GM19239 (cell line): ENCODE results near the gene PAPPA2.
"Not testable (repeated sequence)": the region's sequence is repeated elsewhere in the genome, so short reads cannot be mapped to it uniquely, and the experiment has no call there.

ENCODE experiments used
- DNase-seq: peaks from one replicate; pipeline ENCODE4 v3.0.0; 2011; ENCODE audit warnings: low spot score; ENCODE audit not compliant: insufficient read length
- FAIRE-seq: peaks from 2 replicates; lab custom pipeline; 2011; peaks lifted over from hg19 to GRCh38; lab: Jason Lieb, UNC

The PAPPA2 gene, protein sequence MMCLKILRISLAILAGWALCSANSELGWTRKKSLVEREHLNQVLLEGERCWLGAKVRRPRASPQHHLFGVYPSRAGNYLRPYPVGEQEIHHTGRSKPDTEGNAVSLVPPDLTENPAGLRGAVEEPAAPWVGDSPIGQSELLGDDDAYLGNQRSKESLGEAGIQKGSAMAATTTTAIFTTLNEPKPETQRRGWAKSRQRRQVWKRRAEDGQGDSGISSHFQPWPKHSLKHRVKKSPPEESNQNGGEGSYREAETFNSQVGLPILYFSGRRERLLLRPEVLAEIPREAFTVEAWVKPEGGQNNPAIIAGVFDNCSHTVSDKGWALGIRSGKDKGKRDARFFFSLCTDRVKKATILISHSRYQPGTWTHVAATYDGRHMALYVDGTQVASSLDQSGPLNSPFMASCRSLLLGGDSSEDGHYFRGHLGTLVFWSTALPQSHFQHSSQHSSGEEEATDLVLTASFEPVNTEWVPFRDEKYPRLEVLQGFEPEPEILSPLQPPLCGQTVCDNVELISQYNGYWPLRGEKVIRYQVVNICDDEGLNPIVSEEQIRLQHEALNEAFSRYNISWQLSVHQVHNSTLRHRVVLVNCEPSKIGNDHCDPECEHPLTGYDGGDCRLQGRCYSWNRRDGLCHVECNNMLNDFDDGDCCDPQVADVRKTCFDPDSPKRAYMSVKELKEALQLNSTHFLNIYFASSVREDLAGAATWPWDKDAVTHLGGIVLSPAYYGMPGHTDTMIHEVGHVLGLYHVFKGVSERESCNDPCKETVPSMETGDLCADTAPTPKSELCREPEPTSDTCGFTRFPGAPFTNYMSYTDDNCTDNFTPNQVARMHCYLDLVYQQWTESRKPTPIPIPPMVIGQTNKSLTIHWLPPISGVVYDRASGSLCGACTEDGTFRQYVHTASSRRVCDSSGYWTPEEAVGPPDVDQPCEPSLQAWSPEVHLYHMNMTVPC (N-terminal part only)

DNA sequence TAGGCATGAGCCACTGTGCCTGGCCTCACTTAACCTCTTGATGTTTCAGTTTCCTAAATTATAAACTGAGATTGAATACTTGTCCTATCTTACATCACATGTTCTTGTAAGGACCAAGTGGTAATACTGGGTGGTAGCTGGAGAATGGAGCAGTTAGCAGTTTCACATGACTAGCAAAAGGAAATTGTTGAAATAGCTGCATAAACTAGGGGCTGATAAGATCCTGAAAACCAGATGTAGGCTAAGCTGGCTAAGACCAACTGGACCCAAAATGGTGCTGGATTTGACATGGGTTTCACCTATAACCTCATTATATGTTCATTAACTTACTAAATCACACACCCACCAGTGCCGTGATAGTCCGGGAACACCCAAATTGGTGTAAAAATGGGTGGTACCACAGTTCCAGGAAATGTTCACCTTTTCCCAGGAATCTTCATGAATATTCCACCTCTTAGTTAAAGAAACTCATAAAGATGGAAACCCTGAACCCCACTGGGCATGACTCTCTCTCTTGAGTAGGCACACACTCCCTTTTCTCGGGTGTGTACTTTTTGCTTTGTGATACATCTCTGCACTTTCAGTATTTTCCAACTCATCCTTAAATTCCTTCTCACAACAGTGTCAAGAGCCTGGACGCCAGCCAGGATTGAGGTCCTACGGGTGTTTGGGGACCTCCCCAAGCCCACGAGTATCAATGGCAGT, at the start of gene PAPPA2:
PAPPA2 (plus strand) TSS at position 502 of the 705 bp plus-strand sequence. CDS start 93,148 bp downstream, outside the sequence.
- no peak for DNase-seq
- FAIRE-seq, result no peak

DNA sequence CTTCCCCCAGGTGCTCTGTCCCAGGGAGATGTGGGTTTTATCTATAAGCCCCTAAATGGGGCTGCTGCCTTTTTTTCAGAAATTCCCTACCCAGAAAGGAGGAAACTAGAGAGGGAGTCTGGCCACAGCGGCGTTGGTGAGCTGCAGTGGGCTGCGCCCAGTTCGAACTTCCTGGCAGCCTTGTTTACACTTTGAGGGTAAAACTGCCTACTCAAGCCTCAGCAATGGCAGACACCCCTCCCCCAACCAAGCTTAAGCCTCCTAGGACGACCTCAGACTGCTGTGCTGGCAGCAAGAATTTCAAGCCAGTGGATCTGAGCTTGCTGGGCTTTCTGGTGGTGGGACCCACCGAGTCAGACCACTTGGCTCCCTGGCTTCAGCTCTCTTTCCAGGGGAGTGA, 46.2 kb upstream of the PAPPA2 start:
- DNase-seq (no peak), FAIRE-seq (no peak)

DNA sequence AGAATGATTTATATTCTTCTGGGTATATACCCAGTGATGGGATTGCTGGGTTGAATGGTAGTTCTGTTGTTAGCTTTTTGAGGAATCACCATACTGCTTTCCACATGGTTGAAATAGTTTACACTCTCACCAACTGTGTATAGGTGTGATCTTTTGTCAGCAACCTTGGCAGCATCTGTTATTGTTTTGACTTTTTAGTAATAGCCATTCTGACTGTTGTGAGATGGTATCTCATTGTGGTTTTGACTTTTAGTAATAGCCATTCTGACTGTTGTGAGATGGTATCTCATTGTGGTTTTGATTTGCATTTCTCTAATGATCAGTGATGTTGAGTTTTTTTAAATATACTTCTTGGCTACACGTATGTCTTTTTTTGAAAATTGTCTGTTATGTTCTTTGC, 43.4 kb upstream of the PAPPA2 start:
- DNase-seq, FAIRE-seq: not testable (repeated sequence)

DNA sequence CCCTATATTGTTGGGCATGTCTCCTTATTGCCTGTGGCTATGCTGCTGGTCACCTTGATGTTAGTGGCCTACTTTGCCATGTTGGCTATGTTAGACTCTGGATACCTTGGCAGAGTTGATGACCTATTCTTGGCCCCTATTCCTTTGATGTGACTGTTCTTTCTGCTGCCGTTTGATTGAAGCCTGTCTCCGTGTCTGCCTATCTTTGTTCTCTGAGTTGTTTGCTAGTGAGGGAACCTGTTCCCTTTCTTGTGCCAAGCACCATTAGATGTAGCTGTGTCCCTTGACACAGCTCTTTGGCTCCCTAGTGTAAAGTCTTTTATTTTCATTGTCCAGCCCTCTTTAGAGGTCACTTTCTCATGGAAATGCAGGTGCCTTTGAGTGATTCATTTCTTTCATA, 28.7 kb upstream of the PAPPA2 start:
- no peak for FAIRE-seq
- DNase-seq, result no peak

DNA sequence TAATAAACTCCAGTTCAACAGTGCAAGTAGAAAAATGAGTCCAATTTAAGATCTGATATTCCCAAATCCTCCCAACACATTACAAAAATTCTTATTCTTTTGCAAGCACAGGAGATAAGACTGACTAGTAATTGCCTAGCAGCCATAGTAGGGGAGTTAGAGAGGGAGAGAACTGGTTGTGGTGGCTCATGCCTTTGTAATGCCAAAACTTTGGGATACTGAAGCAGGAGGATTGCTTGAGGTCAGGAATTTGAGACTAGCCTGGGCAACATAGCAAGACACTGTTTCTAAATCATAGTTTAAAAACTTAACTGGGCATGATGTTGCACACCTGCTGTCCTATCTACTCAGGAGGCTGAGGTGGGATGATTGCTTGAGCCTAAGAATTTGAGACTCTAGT, 26.7 kb upstream of the PAPPA2 start:
- FAIRE-seq (no peak), DNase-seq (no peak)

DNA sequence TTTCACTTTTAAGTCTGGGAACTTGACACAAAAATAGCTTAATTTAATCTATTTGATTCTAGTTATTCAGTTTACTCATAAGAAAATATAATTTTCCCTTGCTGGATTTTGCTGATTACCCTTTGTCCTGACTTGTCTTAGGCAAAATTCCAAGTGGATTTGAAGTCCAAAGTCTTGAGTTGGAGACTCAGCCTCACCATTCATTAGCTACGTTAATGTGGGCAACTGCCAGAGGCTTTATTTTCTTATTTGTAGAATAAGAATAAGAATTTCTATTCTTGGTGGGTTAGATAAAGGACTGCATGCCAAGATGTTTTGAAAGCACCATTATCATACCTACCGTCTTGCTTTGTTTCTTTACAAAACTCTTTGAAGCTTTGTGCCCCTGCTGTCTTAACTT, 22.8 kb upstream of the PAPPA2 start:
- FAIRE-seq (no peak), DNase-seq (no peak)

DNA sequence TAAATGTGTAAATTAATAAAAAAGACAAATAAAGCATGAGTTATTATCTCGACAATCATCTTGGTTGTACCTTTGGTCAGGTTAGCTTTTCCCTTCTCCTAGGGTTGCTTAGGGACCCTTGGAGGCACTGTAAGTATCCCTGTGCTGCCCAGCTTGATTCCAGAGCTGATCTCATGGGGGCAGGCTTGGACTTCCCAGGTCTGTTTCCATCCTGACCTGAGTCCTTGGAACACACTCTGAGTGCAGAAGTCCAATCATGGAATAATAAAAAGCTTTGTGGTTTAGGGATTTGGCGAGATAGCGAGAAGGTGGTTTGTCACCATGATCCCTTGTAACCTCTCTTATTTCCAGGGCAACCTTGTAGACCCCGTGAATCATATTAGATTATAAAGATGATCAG, 18.7 kb upstream of the PAPPA2 start:
- FAIRE-seq (no peak), DNase-seq (no peak)

DNA sequence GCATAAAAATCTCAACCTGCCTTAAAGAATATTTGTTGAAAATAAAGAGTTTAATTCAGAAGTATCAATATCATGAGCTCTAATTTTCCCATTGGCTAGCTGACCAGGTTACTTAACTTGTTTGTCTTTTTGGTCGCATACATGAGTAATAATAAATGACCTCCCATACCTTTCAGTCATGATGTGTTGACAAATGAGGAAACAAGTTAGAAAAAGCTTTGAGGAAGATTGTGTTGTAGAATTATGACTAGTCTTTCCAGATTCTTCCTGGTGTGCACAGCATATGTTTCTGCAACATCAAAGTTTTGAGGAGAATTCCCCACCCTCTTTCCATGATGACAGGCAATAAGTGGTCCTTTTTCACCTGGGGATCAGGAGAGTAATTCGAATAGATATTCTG, 17.6 kb upstream of the PAPPA2 start:
- DNase-seq (no peak), FAIRE-seq (no peak)

DNA sequence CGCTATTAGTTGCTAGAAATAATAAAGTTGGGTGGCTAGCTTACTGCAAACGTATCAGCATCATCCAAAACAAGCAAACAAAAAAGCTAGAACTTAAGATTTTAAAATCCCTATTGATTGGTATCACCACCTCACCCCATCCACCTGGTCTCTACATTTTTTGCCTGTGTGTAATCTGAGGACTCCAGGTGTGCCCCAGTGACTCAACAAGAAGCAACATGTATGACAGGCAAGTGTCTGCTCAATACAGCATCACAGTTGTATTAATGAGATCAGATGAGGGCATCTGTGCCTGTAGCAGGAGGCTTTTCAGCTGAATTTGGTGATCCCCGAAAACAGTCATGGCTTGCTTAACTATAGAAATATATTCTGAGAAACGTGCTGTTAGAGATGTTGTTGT, 14.6 kb upstream of the PAPPA2 start:
- no peak for DNase-seq
- no peak for FAIRE-seq

DNA sequence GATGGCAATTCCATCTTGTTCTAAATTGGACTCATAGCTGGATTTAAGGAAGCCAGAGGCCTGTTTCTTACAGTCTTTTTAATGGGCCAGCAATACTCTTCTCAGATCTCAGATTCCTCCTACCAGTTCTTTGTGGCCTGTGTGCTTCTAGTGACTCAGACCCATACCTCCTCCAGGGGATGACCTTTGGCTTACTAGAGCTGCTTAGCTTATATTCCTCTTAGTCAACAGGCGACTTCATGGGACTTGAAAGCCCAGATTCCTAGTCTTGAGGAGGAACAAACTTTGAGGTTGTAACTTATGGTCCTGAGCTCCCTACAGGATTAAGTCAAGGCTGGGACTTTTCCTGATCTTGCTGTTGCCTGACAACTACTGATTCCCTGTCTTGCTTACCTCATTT, 12.4 kb upstream of the PAPPA2 start:
- FAIRE-seq, result no peak
- DNase-seq, result no peak

DNA sequence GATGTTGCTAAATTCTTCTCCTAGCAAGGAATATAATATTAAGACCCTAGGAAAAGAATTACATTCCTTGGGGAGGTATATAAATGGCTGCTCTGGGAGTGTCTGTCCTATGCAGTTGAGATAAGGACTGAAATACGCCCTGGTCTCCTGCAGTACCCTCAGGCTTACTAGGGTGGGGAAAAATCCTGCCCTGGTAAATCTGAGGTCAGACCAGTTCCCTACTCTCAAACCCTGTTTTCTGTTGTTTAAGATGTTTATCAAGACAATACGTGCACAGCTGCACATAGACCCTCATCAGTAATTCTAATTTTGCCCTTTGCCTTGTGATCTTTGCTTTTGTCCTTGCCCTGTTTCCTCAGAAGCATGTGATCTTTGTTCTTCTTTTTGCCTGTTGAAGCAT, 11.2 kb upstream of the PAPPA2 start:
- not testable (repeated sequence) for FAIRE-seq, DNase-seq

DNA sequence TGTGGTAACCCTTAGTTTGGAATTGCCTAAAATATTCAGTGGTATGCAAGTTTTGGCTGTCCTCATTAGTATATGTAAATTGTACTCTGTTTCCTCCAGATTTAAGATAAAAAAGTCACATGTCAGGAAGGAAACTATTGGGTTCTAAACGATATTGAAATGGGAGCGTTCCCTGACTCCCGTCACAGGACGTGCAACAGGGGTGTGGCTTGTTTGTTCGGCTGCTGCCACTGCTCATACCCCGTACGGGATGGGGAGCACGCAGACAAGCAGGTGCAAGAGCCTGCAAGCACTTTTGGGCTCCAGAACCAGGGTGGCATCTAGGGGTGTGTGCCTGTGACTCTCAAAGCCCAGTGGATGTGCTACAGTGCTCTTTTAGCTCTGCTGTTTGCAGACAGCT, 6.2 kb upstream of the PAPPA2 start:
- DNase-seq (no peak), FAIRE-seq (no peak)

DNA sequence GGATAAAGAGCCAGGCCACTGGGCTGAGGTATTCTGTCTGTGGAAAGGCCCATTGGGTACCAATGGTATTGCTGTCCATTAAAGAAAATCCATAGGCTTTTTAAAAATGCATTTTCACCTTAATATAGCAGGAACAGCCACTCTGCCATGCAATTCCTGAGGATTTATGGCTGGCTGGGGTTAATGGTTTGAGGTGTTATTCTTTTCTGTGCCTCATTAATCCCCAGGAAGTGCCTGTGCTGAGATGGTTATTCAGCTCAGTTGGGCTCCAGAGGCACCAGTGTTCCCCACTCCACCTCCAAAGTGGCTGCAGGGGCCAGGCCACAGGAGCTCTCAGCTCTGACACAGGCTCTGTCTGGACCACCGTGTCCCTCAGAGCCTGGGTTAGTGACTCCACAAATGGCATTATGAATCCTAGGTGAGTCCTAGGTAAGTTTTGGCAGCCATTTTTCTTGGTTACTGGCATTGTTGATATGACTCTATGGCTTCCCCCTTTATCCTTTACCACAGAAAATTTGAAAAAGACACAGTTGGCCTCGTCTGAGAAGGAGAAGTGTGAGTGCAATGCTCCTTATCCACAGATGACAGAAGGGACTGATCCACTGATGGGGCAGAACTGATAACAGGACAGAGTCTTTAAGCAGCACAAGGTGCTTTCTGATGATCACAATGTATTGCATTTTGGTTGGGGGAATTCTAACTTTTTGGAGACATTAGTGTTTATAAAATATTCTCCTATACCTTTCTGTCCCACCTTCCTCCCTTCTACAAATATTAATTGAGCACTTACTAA, 2.2 kb upstream of the PAPPA2 start:
- FAIRE-seq (no peak), DNase-seq (no peak)

DNA sequence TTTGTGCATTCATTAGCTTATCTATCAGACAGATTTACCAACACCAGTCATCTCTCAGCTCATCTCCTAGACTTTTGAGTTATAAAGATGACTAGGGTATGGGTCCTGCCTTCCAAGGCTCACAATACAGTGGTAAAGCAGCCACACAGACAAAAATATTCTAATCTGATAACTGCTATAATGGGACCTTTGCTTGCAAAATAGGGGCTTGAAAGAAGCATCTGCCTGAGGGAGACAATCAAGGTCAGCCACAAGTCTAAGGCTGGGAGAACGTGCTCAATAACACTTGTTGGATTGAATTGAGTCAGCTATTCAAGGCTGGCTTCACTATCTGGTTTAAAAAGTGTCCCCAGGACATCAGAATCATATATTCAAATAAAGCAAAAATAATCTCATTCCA, 1.4 kb upstream of the PAPPA2 start:
- no peak for DNase-seq
- no peak for FAIRE-seq

DNA sequence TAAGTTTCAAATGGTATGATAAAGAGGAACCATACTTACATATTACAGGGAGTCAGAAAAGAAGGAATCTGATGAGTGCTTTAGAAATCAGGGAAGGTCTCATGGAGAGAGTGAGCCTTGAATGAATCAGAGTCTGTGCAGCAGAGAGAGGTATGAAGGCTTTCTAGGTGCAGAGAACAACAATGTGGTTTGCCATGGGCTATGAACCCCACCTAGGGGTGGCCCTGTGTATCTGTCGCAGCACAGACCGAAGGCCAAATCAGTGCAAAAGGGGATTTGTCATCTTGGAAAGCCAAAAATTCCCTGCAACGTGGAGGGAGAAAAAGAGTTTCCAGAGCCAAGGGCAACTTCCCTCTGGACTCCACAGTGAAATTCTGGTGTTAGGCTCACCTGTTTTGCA, 3.5 kb downstream of the PAPPA2 start:
- peak; percentile 8 for DNase-seq
- FAIRE-seq, result no peak

DNA sequence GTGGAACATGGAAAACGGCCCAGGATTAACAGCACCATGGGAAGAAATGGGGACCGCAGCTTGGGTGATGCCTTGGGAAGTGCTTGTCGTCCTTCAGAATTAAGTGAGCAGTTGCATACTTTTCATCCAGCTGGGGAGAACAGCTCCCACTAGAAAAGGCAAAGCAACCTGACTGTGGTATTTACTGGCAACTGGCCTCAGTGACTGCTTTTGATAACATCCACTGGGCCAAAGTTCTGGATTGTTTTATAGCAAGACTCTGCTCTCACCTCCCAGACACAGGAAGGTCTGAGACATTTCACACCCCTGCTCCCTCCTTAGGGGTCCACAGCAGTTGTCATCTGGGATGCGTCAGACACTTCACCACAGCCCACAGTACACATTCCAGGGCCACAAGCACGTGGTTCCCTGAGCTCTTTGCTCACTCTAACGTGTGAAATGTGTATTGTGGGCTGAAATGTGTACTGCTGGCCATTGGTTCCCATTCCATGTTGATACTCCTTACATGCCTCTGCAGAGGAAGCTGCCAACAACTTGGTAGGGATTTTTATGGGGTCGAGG, 6.6 kb downstream of the PAPPA2 start:
- FAIRE-seq, result no peak
- no peak for DNase-seq

DNA sequence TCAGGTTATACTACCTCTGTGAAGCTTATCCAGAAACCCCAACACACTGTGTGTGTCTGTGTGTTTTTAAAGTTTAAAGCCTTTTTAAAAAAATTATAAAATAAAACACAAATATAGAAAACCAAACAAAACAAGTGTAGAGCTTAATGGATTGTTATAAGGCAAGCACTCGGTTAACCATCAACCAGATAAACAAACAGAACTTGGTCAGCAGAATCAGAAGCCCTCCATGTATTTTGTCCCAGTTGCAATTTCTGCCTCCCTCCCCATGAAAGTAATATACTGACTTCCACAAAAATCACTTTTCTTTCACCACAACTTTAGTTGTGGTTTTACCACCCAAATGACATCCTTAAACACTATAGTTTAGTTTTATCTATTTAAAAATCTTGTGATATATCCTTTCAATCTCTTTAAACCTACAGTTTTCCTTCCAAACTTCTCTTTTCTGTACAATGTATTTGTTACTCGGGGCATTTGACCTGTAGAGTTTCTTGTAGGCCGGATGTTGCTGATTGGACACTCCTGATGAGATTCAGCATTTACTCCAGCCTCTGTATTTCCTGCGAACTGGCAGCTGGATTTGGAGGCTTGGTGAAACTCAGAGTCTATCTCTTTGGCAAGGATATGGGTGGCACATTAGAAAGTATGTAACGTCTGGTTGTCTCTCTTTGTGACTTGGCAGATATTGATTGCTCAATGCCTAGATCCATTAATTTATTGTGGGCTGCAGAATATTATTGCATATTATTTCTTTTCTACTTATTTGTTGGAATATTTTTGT, 8.6 kb downstream of the PAPPA2 start:
- FAIRE-seq (no peak), DNase-seq (no peak)

DNA sequence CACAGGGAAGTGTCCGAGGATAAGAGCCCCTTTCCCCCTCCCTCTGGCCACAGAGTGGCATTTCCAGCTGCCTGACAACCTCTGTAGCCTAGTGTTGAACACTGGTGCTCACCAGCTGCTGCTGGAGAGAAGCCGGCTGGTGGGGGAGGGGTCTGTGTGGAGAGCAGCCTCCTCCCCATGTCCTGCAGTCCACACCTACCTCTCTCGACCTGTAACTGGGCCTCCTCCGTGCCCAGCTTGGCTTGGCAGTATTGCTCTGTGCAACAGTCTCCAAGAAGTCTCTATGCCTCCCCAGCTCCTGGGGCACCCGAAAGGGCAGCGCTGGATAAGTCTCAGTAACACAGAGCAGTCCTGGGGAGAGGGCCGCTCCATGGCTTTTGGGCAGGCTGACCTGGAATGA, 17.0 kb downstream of the PAPPA2 start:
- DNase-seq (no peak), FAIRE-seq (no peak)

DNA sequence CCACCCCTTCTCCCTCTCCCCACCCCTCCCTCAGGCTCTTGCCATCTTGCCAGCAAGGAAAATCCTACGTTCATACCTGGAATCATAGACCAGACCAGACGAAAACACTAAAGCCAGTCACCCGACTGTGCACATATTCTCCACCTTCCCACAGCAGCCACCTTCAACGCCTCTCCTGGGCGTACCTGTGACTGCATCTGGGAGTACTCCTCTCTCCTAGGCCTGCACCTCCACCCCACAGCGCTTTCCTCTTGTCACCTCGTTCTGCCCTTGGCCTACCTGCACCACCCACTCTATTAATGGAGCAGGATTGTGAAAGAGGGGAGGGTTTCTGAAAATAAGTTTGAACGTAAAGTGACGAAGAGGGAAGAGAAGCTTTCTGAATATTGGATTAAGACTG, 17.8 kb downstream of the PAPPA2 start:
- FAIRE-seq (no peak), DNase-seq (no peak)
